ENCODE data around the gene HMCES.
"Not testable (repeated sequence)": the region's sequence is repeated elsewhere in the genome, so short reads cannot be mapped to it uniquely, and the experiment has no call there.

HMCES gene

GRCh38 chr3:129348734-129349133, 70.1 kb downstream of the HMCES start:
- DNase-seq (ENCODE audit: low spot score) = no peak

GRCh38 chr3:129349169-129349568, 70.5 kb downstream of the HMCES start:
- not testable (repeated sequence) for DNase-seq (ENCODE audit: low spot score)

DNA sequence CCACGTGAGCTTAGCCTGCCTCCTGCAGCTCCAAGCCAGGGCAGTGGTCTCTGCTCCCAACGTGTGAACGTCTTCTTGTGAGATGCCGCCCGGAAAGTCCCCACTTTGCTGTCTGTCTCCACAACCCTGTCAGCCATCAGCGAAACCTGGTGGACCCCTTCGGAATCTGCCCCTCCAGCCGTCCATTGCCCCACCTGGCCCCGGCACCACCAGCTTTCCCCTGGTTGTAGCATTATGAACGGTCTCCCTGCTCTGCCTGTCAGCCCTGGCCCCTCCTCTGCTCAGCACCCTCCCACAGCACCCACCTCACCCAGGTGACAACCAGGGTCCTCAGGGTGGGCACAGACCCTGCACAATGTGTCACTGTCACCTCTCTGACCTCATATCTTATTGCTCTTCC, 71.1 kb downstream of the HMCES start:
- no peak for DNase-seq (ENCODE audit: low spot score)

DNA sequence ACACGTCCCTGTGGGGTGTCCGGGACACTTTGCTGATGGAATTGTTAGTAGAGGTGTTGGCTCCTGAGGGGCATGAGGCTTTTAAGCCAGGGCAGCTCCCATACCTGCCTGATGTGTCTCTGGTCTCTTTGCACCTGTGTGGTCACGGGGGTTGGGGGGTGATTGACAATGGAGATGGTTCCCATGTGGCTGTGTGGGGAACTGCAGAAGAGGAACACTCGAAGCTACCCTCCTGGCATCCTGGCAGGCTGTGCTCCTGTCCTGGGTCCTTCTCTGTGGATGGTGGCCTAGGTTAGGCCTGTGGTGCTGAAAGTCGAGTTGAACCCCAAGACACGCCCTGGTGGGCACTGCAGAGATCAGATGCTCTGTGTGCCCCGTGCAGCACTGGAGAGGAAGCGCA, 73.4 kb downstream of the HMCES start:
- DNase-seq (ENCODE audit: low spot score) = no peak

GRCh38 chr3:129352650-129353588, 74.2 kb downstream of the HMCES start:
- no peak for DNase-seq (ENCODE audit: low spot score)

GRCh38 chr3:129353589-129353941, 74.9 kb downstream of the HMCES start:
- DNase-seq (ENCODE audit: low spot score) = no peak
